ENCODE results near the gene RPL29. TPM values are rescaled to one million over a fixed set of nuclear protein-coding genes. Genes with fewer than 3 reads are reported as not detected.

The RPL29 gene
- total and polyA plus RNA-seq, 9 donors: 1,785 to 3,982 (median 1,999) TPM

GRCh38 chr3:51950899-51951298 lies 44.8 kb downstream of the RPL29 start:
- peaks cover 4% of the 10 kb centered on the region for H3K4me1 ChIP-seq (ENCODE audit: insufficient read depth)
- H3K27me3 ChIP-seq: no peaks in the 10 kb centered on the region
- intact Hi-C loops (cut with DNase I): no loop called here
- H3K36me3 ChIP-seq: no peaks in the 10 kb centered on the region
- no peaks in the 10 kb centered on the region for H3K9me3 ChIP-seq
- H3K4me3 ChIP-seq: no peak overlapping the region
- DNase-seq: no peak
- no peak overlapping the region for H3K27ac ChIP-seq
- TF ChIP-seq EP300 (IDR thresholded peaks at IDR 0.05) (no peak), CTCF (IDR thresholded peaks at IDR 0.05) (no peak), POLR2A (IDR thresholded peaks at IDR 0.05) (no peak)
- 73 to 93% (median 82%) methylated on average over 2 of the region's 2 CpGs for WGBS, 3 donors

DNA sequence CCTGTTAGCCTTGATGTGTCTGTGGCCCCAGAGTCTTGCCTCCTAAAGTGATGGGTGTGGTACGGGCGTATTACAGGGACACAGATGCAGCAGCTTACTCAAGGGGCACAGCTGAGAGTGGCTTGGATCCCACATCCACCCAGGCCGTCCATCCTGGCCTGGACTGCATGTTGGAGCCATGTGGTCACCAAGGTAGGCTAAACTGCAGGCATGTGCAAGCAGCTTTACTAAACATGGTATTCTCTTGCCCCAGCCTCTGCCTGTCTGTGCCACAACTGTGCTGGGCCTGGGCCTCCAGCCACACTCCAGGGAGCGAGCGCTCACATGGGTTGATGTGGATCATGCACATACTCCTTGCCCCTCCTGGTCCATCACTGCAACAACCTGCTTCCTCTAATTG lies 46.6 kb downstream of the RPL29 start:
- Histone ChIP-seq H3K4me1 (ENCODE audit: insufficient read depth) (no peaks in the 10 kb centered on the region), H3K27ac (no peak overlapping the region), H3K27me3 (no peaks in the 10 kb centered on the region), H3K4me3 (no peak overlapping the region), H3K36me3 (no peaks in the 10 kb centered on the region), H3K9me3 (no peaks in the 10 kb centered on the region)
- intact Hi-C loops (cut with DNase I): loop anchor here in 1 of 4 donors (10.0 kb wide), 1 partner anchor 1334 kb away; the partner anchor contains the start of genes CISH and MAPKAPK3
- WGBS, 3 donors: 89 to 97% (median 94%) methylated on average over 5 of the region's 5 CpGs
- no peak for TF ChIP-seq CTCF (IDR thresholded peaks at IDR 0.05)
- TF ChIP-seq EP300 (IDR thresholded peaks at IDR 0.05): no peak
- TF ChIP-seq POLR2A (IDR thresholded peaks at IDR 0.05): no peak
- DNase-seq: peak in 1 of 5 donors; percentile 10

- TF ChIP-seq CTCF (IDR thresholded peaks at IDR 0.05): no peak
- TF ChIP-seq EP300 (IDR thresholded peaks at IDR 0.05): no peak
- no peak for TF ChIP-seq POLR2A (IDR thresholded peaks at IDR 0.05)
- no peak overlapping the region for H3K4me3 ChIP-seq
- peaks cover 2% of the 10 kb centered on the region for H3K4me1 ChIP-seq (ENCODE audit: insufficient read depth)
- H3K36me3 ChIP-seq: no peaks in the 10 kb centered on the region
- 92 to 94% (median 94%) methylated on average over 10 of the region's 10 CpGs for WGBS, 3 donors
- no peaks in the 10 kb centered on the region for H3K9me3 ChIP-seq
- intact Hi-C loops (cut with DNase I): loop anchor here in 1 of 4 donors (10.0 kb wide), 1 partner anchor 1333 kb away; the partner anchor contains the start of genes CISH and MAPKAPK3
- H3K27ac ChIP-seq: no peak overlapping the region
- DNase-seq: peak in 1 of 5 donors; percentile 23
- H3K27me3 ChIP-seq: no peaks in the 10 kb centered on the region
These were observed 47.6 kb downstream of the RPL29 start for GRCh38 chr3:51948016-51948580.

DNA sequence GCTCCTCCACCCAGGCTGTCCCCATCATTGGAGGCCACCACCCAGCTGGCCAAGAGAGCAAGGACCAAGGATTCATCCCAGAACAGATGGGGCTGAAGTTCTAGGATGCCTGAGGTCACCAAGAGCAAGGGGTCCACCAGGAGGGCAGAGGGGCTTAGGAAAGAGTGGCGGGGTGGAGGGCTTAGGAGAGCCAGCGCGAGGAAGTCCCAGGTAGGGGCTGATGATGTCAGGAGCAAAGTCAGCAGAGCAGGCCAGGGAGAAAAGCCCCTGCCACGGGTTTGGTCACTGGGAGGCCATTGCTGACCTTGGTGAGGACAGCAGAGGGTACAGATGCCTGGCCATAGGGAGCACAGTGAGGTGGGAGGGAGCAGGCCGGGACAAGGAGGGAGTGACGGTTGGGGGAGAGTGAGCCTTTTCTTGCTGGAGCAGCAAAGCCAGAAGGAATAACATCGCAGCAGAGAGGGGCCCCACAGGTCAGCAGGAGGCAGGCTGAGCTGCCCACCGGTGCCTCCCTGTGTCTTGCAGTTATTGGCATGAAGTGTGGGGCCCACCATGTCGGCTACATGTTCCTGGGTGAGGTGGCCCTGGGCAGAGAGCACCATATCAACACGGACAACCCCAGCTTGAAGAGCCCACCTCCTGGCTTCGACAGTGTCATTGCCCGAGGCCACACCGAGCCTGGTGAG lies 48.3 kb downstream of the RPL29 start:
- Histone ChIP-seq H3K27me3 (no peaks in the 10 kb centered on the region), H3K4me3 (no peak overlapping the region), H3K4me1 (ENCODE audit: insufficient read depth) (peaks cover 9% of the 10 kb centered on the region), H3K36me3 (no peaks in the 10 kb centered on the region), H3K9me3 (no peaks in the 10 kb centered on the region), H3K27ac (no peak overlapping the region)
- intact Hi-C loops (cut with DNase I): loop anchor here in 1 of 4 donors (10.0 kb wide), 1 partner anchor 1333 kb away; the partner anchor contains the start of genes CISH and MAPKAPK3
- TF ChIP-seq CTCF (IDR thresholded peaks at IDR 0.05) (no peak), POLR2A (IDR thresholded peaks at IDR 0.05) (no peak), EP300 (IDR thresholded peaks at IDR 0.05) (no peak)
- DNase-seq: peak in 1 of 5 donors; percentile 25
- WGBS, 3 donors: 68 to 72% (median 71%) methylated on average over 13 of the region's 13 CpGs

Measured in ovary (tissue), 9 donors.